OCI-LY1 (cell line): ENCODE data around the gene POLA2.

Source experiments
- H2AFZ ChIP-seq: fragments of 200-600 bp; sonication (generic), shearing (Covaris generic); 2 replicates; pipeline ENCODE4 v1.6.0; 2014; ENCODE audit warnings: antibody characterized with exemption, mild to moderate bottlenecking, low read length
- H3F3A ChIP-seq: fragments of 200-600 bp; sonication (generic), shearing (Covaris generic); 2 replicates; pipeline ENCODE4 v1.6.0; 2014; ENCODE audit warnings: mild to moderate bottlenecking, antibody characterized with exemption, low read length, moderate library complexity; ENCODE audit not compliant: insufficient read depth
- H3K27ac ChIP-seq: fragments of 200-600 bp; sonication (generic); 2 replicates; pipeline ENCODE4 v1.5.1; 2014; ENCODE audit warnings: low read length, mixed run types, mild to moderate bottlenecking, low read depth; ENCODE audit not compliant: poor library complexity, severe bottlenecking
- H3K27me3 ChIP-seq: fragments of 200-600 bp; sonication (generic); 2 replicates; pipeline ENCODE4 v1.6.0; 2014; ENCODE audit warnings: antibody characterized with exemption, mild to moderate bottlenecking, low read length, moderate library complexity; ENCODE audit not compliant: insufficient read depth
- H3K36me3 ChIP-seq: fragments of 200-600 bp; sonication (generic); 2 replicates; pipeline ENCODE4 v1.6.1; 2014; ENCODE audit warnings: mild to moderate bottlenecking, antibody characterized with exemption, low read length, moderate library complexity, mixed read lengths; ENCODE audit not compliant: insufficient read depth
- H3K4me1 ChIP-seq: fragments of 200-600 bp; sonication (generic); 2 replicates; pipeline ENCODE4 v1.5.1; 2014; ENCODE audit warnings: mild to moderate bottlenecking, low read length, moderate library complexity; ENCODE audit not compliant: insufficient read depth, severe bottlenecking
- H3K4me2 ChIP-seq: fragments of 200-600 bp; sonication (generic), shearing (Covaris generic); 2 replicates; pipeline ENCODE4 v1.6.1; 2014; ENCODE audit warnings: low read length
- H3K4me3 ChIP-seq: fragments of 200-600 bp; sonication (generic); 2 replicates; pipeline ENCODE4 v1.5.1; 2014; ENCODE audit warnings: low read length, low read depth, mild to moderate bottlenecking, mixed read lengths; ENCODE audit not compliant: poor library complexity, severe bottlenecking
- H3K79me2 ChIP-seq: fragments of 200-600 bp; shearing (Covaris generic); 2 replicates; pipeline ENCODE4 v1.6.1; 2016; ENCODE audit warnings: mixed run types, low read length, mixed read lengths; ENCODE audit not compliant: insufficient read depth
- H3K9ac ChIP-seq: fragments of 200-600 bp; sonication (generic), shearing (Covaris generic); 2 replicates; pipeline ENCODE4 v1.6.1; 2014; ENCODE audit warnings: mild to moderate bottlenecking, low read length, mixed read lengths
- H3K9me2 ChIP-seq: fragments of 200-600 bp; sonication (generic), shearing (Covaris generic); 2 replicates; pipeline ENCODE4 v1.6.1; 2014; ENCODE audit warnings: low read depth, mild to moderate bottlenecking, low read length, mixed read lengths
- H3K9me3 ChIP-seq: fragments of 200-600 bp; shearing (Covaris generic); 2 replicates; pipeline ENCODE4 v1.6.1; 2014; ENCODE audit warnings: low read length, mixed read lengths
- H4K20me1 ChIP-seq: fragments of 200-600 bp; sonication (generic), shearing (Covaris generic); 2 replicates; pipeline ENCODE4 v1.6.0; 2016; ENCODE audit warnings: mild to moderate bottlenecking, low read length; ENCODE audit not compliant: insufficient read depth
- EZH2 ChIP-seq: fragments of 200-600 bp; sonication (generic), shearing (Covaris generic); IDR thresholded peaks from 2 replicates; pipeline ENCODE4 v1.8.0; 2017; ENCODE audit warnings: borderline replicate concordance, mixed run types, mild to moderate bottlenecking, antibody characterized with exemption, low read length, moderate library complexity, mixed read lengths
- TF ChIP-seq, protein P1 (sequence below): fragments of 200-600 bp; sonication (generic), shearing (Covaris generic); IDR thresholded peaks from 2 replicates; pipeline ENCODE4 v1.5.1; 2017; ENCODE audit warnings: mild to moderate bottlenecking, antibody characterized with exemption, low read length, moderate library complexity, mixed read lengths

POLA2 gene

DNA sequence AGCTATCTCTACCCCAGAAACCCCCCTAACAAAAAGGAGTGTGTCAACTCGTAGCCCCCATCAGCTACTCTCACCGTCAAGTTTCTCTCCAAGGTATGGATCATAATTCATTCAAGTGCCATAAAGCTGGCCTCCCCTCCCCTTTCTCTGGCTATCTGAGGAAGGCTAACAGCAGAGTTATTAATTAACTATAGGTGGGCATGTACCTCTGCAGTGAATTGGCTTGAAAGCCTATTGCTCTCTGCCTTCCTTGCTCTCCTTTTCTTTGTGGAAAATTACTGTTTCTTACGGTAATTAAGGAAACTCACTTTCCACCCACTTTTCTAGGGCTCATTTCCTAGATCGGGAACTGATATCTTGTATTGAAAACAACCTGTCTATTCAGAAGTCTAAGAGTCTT, 14.1 kb downstream of the POLA2 start:
- H3K9ac ChIP-seq: no peak overlapping the region
- no peaks in the 10 kb centered on the region for H4K20me1 ChIP-seq
- H3F3A ChIP-seq: no peaks in the 10 kb centered on the region
- no peaks in the 10 kb centered on the region for H3K79me2 ChIP-seq
- no peak overlapping the region for H3K4me3 ChIP-seq
- no peaks in the 10 kb centered on the region for H3K9me2 ChIP-seq
- H3K27me3 ChIP-seq: no peaks in the 10 kb centered on the region
- no peak overlapping the region for H2AFZ ChIP-seq
- TF ChIP-seq, protein P1, sequence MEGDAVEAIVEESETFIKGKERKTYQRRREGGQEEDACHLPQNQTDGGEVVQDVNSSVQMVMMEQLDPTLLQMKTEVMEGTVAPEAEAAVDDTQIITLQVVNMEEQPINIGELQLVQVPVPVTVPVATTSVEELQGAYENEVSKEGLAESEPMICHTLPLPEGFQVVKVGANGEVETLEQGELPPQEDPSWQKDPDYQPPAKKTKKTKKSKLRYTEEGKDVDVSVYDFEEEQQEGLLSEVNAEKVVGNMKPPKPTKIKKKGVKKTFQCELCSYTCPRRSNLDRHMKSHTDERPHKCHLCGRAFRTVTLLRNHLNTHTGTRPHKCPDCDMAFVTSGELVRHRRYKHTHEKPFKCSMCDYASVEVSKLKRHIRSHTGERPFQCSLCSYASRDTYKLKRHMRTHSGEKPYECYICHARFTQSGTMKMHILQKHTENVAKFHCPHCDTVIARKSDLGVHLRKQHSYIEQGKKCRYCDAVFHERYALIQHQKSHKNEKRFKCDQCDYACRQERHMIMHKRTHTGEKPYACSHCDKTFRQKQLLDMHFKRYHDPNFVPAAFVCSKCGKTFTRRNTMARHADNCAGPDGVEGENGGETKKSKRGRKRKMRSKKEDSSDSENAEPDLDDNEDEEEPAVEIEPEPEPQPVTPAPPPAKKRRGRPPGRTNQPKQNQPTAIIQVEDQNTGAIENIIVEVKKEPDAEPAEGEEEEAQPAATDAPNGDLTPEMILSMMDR: no peak
- no peak for TF ChIP-seq EZH2
- H3K4me1 ChIP-seq: no peaks in the 10 kb centered on the region
- peaks cover 75% of the 10 kb centered on the region for H3K36me3 ChIP-seq
- H3K27ac ChIP-seq: no peak overlapping the region
- H3K4me2 ChIP-seq: no peak overlapping the region
- H3K9me3 ChIP-seq: no peaks in the 10 kb centered on the region

DNA sequence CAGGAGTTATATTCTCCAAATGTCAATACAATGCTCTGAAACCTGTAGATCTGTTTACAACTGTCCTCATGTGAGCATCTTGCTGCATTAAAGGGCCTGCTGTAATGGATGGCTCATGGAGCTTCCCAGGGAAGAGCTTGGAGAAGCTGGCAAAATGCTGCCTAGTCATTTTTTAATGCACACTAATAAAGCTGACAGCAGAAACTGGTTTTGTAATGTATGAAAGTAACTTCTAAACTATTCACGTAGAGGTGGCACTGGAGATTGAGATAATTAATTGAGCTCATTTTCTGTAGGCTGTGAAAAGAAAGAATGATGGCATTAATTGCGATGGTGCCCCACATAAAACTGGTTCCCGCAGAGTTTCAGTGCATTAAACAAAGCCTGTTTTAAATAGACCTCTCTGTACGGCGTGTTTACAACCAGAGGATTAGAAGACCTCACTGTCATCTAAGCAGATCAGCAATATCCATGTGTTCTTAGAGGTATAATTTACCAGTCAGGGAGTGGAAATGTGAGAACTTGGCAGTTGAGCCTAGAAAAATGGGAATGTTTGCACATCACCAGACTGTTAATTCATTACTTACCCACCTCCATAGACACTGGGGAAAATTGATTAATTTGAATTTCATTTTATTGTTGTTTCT, 16.0 kb downstream of the POLA2 start:
- H3K79me2 ChIP-seq: no peaks in the 10 kb centered on the region
- no peak overlapping the region for H2AFZ ChIP-seq
- no peaks in the 10 kb centered on the region for H4K20me1 ChIP-seq
- no peaks in the 10 kb centered on the region for H3K27me3 ChIP-seq
- no peak overlapping the region for H3K9ac ChIP-seq
- no peak for TF ChIP-seq EZH2
- TF ChIP-seq, protein P1: no peak
- no peaks in the 10 kb centered on the region for H3K9me3 ChIP-seq
- H3K36me3 ChIP-seq: peaks cover 76% of the 10 kb centered on the region
- H3K4me2 ChIP-seq: no peak overlapping the region
- no peak overlapping the region for H3K4me3 ChIP-seq
- no peaks in the 10 kb centered on the region for H3F3A ChIP-seq
- no peaks in the 10 kb centered on the region for H3K4me1 ChIP-seq
- H3K9me2 ChIP-seq: no peaks in the 10 kb centered on the region
- no peak overlapping the region for H3K27ac ChIP-seq

DNA sequence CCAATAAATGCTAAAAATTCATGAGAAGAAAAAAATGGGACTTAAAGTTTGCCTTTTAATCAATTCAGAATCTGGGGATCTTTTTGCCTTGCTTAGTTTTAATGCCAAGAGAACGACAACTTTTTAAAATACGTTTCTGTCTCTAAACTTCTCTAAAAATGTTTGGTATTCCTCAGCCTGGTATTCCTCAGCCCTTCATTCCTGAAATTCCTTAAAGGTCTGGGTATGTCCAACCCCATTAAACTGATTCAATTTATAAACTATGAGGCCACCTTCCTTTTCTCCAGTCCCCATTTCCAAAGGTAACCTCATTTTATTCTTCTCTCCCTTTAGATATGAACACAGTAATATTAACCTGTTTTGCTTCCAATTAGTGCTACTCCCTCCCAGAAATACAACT, 16.6 kb downstream of the POLA2 start:
- Histone ChIP-seq H3K4me3 (no peak overlapping the region), H3F3A (no peaks in the 10 kb centered on the region), H2AFZ (no peak overlapping the region), H3K79me2 (no peaks in the 10 kb centered on the region), H3K4me2 (no peak overlapping the region), H3K36me3 (peaks cover 82% of the 10 kb centered on the region), H3K9me2 (no peaks in the 10 kb centered on the region), H3K9ac (no peak overlapping the region), H3K4me1 (no peaks in the 10 kb centered on the region), H3K27me3 (no peaks in the 10 kb centered on the region), H3K9me3 (no peaks in the 10 kb centered on the region), H4K20me1 (no peaks in the 10 kb centered on the region), H3K27ac (no peak overlapping the region)
- TF ChIP-seq EZH2: no peak
- TF ChIP-seq, protein P1: no peak
